ENCODE data around the gene BEST2.

Gene BEST2

DNA sequence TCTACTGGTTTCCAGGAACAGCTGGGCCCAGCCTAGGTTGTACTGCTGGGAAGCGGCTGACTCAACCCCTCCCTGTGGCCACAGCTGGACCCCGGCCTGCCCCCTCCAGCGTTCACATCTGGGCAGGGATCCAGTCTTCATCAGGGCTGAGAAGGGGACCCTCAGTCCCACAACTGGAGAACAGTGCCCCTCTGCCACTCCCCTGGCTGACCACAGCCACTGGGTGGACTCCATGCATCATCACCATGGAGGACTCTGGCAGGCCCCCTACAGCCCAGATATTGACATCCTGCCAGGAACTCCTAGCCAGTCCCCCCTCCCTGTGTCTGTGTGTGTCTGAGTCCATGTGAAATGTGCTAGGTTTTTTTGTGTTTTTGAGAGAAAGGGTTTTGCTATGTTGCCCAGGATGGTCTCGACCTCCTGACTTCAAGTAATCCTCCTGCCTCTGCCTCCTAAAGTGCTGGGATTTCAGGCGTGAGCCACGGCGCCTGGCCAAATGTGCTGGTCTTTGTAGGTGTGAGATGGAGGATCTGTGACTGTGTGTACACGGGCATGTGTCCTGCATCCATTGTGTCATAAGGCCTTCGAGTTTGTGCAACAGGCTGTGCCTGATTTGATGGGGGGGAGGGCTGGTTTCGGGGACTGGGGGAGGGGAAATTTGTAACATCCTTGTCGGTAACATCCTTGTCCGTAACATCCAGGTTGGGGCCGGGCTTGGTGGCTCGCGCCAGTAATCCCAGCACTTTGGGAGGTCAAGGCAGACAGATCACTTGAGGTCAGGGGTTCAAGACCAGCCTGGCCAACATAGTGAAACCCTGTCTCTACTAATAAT, 27.8 kb downstream of the BEST2 start:
- TF ChIP-seq TOX (CRISPR knock-in tag; IDR thresholded peaks at IDR 0.05; ENCODE audit: borderline replicate concordance), result no peak
- peak; percentile 41; the same call in 1 of the 2 replicates for TF ChIP-seq ZNF8 (CRISPR knock-in tag; IDR thresholded peaks at IDR 0.05)
- ATAC-seq, result peak; percentile 5; the same call in 1 of the 3 replicates

- TF ChIP-seq, protein P1, sequence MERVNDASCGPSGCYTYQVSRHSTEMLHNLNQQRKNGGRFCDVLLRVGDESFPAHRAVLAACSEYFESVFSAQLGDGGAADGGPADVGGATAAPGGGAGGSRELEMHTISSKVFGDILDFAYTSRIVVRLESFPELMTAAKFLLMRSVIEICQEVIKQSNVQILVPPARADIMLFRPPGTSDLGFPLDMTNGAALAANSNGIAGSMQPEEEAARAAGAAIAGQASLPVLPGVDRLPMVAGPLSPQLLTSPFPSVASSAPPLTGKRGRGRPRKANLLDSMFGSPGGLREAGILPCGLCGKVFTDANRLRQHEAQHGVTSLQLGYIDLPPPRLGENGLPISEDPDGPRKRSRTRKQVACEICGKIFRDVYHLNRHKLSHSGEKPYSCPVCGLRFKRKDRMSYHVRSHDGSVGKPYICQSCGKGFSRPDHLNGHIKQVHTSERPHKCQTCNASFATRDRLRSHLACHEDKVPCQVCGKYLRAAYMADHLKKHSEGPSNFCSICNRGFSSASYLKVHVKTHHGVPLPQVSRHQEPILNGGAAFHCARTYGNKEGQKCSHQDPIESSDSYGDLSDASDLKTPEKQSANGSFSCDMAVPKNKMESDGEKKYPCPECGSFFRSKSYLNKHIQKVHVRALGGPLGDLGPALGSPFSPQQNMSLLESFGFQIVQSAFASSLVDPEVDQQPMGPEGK (CRISPR knock-in tag; IDR thresholded peaks at IDR 0.05; ENCODE audit: borderline replicate concordance), result no peak
- TF ChIP-seq, protein P2, sequence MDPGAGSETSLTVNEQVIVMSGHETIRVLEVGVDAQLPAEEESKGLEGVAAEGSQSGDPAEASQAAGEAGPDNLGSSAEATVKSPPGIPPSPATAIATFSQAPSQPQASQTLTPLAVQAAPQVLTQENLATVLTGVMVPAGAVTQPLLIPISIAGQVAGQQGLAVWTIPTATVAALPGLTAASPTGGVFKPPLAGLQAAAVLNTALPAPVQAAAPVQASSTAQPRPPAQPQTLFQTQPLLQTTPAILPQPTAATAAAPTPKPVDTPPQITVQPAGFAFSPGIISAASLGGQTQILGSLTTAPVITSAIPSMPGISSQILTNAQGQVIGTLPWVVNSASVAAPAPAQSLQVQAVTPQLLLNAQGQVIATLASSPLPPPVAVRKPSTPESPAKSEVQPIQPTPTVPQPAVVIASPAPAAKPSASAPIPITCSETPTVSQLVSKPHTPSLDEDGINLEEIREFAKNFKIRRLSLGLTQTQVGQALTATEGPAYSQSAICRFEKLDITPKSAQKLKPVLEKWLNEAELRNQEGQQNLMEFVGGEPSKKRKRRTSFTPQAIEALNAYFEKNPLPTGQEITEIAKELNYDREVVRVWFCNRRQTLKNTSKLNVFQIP (CRISPR knock-in tag; IDR thresholded peaks at IDR 0.05; ENCODE audit: borderline replicate concordance, low read depth), result no peak
- no peak for ATAC-seq
Observed at GRCh38 chr19:12782174-12782423, 30.5 kb downstream of the BEST2 start.

DNA sequence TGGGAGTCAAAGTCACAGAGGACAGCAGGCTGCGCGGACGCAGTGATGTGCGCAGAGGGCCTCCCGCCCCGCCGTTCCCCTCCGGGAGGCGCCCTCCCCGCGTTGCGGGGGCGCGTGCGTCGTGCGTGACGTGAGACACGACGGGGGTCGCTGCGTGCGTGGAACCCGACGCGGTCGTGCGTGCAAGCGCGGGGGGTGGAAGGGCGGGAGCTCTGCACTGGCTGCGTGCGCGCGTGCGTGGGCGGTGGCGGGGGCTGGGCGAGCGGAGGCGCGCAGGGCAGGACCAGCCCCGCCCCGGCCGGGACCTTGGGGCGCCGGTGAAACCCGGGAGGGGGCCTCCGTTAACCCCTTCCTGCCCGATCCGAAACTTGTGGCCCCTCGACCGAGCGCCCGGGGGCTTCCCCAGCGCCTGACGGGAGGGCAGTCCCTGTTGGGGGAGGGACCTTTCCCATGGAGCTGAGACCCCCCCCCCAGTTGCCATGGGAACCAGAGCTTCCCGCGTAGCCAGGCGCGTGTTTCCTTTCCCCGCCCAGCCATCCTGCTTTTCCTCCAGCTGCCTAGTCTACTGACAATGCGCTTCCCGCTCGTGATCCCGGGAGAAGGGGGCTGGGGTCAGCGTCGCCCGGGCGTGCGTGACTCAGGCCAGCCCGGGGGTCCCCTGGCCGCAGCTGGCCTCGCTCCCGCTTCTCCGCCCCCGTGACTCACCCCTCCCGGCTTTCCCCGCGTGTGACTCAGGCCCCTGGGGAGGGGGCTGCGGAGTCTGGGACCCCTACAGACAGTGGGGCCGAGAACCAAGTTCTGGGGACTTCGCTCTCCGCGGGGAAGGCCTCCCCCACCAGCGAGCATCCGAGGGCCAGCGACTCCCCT, 31.1 kb downstream of the BEST2 start:
- TF ChIP-seq TSHZ2 (CRISPR knock-in tag; IDR thresholded peaks at IDR 0.05), result peak; percentile 94
- TF ChIP-seq, protein P1 (CRISPR knock-in tag; IDR thresholded peaks at IDR 0.05; ENCODE audit: borderline replicate concordance), result peak; percentile 98
- no peak for TF ChIP-seq ZNF8 (CRISPR knock-in tag; IDR thresholded peaks at IDR 0.05)
- peak; percentile 48; the same call in 1 of the 2 replicates for TF ChIP-seq SNAI2 (CRISPR knock-in tag; IDR thresholded peaks at IDR 0.05)
- TF ChIP-seq, protein P2 (CRISPR knock-in tag; IDR thresholded peaks at IDR 0.05; ENCODE audit: borderline replicate concordance, low read depth), result no peak
- no peak for TF ChIP-seq ZNF565 (CRISPR knock-in tag; conservative IDR thresholded peaks at IDR 0.05; ENCODE audit: low read depth)
- TF ChIP-seq TOX (CRISPR knock-in tag; IDR thresholded peaks at IDR 0.05; ENCODE audit: borderline replicate concordance), result no peak; the same call in 1 of the 2 replicates
- no peak for TF ChIP-seq OSR1 (CRISPR knock-in tag; IDR thresholded peaks at IDR 0.05)
- TF ChIP-seq ESRRG (CRISPR knock-in tag; IDR thresholded peaks at IDR 0.05), result no peak
- peak; percentile 75; the same call in 1 of the 2 replicates for TF ChIP-seq ZC3H10 (CRISPR knock-in tag; IDR thresholded peaks at IDR 0.05)
- no peak for TF ChIP-seq ISL1 (CRISPR knock-in tag; IDR thresholded peaks at IDR 0.05)
- no peak for TF ChIP-seq BACH2 (CRISPR knock-in tag; IDR thresholded peaks at IDR 0.05; ENCODE audit: borderline replicate concordance)
- TF ChIP-seq ZFP3 (CRISPR knock-in tag; IDR thresholded peaks at IDR 0.05), result peak; percentile 50; the same call in 1 of the 2 replicates
- peak; percentile 44 for ATAC-seq

DNA sequence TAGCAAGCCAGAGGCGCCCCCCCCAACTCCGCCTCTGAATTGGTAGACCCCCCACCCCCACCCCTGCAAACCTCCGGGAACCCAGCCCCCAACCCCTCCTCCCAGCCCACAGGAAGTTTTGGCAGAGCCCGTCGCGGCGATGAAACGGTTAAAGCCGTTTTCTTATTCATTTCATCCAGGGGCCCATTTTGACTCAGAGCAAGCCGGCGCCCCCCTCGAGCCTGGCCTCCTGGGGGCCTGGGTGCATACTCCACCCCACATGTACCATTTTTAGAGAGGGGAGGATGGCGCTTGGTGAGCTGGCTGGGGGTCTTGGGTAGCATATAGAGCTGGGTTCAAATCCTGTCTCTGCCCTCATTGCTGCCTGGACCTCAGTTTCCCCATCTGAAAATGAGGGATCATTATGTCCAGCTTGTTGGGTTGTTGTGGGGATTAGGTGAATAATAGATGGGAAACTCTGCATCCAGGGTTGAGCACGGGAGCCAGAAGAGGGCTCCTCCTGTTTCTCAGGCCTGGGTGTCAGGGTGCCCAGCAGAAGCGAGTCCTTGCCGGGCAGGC, 31.8 kb downstream of the BEST2 start:
- ATAC-seq, result no peak
- TF ChIP-seq, protein P3, sequence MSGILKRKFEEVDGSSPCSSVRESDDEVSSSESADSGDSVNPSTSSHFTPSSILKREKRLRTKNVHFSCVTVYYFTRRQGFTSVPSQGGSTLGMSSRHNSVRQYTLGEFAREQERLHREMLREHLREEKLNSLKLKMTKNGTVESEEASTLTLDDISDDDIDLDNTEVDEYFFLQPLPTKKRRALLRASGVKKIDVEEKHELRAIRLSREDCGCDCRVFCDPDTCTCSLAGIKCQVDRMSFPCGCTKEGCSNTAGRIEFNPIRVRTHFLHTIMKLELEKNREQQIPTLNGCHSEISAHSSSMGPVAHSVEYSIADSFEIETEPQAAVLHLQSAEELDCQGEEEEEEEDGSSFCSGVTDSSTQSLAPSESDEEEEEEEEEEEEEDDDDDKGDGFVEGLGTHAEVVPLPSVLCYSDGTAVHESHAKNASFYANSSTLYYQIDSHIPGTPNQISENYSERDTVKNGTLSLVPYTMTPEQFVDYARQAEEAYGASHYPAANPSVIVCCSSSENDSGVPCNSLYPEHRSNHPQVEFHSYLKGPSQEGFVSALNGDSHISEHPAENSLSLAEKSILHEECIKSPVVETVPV (CRISPR knock-in tag; IDR thresholded peaks at IDR 0.05), result no peak
- TF ChIP-seq ZNF565 (CRISPR knock-in tag; conservative IDR thresholded peaks at IDR 0.05; ENCODE audit: low read depth) (no peak), CREB5 (CRISPR knock-in tag; IDR thresholded peaks at IDR 0.05; ENCODE audit: low read depth) (no peak), OSR1 (CRISPR knock-in tag; IDR thresholded peaks at IDR 0.05) (no peak), ISL1 (CRISPR knock-in tag; IDR thresholded peaks at IDR 0.05) (no peak), ZNF70 (CRISPR knock-in tag; IDR thresholded peaks at IDR 0.05) (no peak), TOX (CRISPR knock-in tag; IDR thresholded peaks at IDR 0.05; ENCODE audit: borderline replicate concordance) (no peak), SNAI2 (CRISPR knock-in tag; IDR thresholded peaks at IDR 0.05) (no peak)
- TF ChIP-seq, protein P1 (CRISPR knock-in tag; IDR thresholded peaks at IDR 0.05; ENCODE audit: borderline replicate concordance), result no peak
